Measurements from ENCODE around the gene MOV10L1. TPM values are rescaled to one million over a fixed set of nuclear protein-coding genes. Genes with fewer than 3 reads are reported as not detected.

The MOV10L1 gene
- polyA plus RNA-seq, 3 donors = 0.58 to 1.3 (median 0.78) TPM

GRCh38 chr22:50057278-50058060 is 32.3 kb upstream of the MOV10L1 start:
- no peak for DNase-seq (ENCODE audit: extremely low read depth in 1 of 11, low read depth in 9 of 11, low spot score in 4 of 11)

DNA sequence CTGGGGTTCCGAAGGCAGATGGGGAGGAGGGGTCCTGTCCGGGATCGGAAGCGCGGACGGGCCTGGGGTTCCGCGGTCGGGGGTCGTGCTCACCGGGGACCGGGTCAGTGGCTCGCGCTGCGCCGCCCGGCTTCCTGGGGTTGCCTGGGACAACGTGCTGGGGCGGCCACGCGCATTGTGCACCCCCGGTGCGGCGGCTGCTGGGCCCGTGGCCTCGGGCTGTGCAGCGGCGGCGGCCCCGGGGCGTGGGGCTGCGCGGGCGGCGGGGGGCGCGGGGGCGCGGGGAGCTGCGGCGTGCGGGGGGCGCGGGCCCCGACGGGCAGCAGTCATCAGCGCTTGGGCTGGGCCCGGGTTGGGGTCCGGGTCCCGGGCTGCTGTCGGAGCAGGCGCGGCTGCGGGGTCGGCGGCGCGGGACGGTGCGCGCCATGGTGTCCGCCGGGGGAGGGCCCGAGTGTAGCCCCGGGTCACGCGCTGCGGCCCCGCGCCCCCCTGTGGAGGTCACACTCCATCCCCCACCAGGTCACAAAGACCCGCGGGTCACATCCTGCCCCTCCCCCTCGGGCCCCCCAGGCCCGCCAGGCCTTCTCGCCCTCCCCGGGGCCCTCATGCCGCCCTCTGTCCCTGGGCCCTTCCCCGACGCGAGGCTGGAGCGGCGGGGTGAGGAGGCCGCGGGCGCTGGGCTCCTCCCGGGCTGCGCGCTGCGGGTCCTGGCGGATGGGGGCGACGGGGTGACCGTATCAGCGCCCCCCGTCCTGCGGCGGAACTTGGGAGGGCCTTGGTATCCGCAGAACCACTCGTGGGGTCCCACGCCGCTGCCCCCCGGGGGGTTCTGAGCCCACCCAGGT is 31.5 kb upstream of the MOV10L1 start, which contains the start of gene TTLL8:
Gene TTLL8, minus strand, starts transcription at position 238 of the 845 bp plus-strand sequence.
- no peak for DNase-seq (ENCODE audit: extremely low read depth in 1 of 11, low read depth in 9 of 11, low spot score in 4 of 11)

- DNase-seq (ENCODE audit: extremely low read depth in 1 of 11, low read depth in 9 of 11, low spot score in 4 of 11) = peak in 5 of 11 donors; percentile 32 to 69 (median 43)
Observed at GRCh38 chr22:50058906-50059880, 30.6 kb upstream of the MOV10L1 start.

DNA sequence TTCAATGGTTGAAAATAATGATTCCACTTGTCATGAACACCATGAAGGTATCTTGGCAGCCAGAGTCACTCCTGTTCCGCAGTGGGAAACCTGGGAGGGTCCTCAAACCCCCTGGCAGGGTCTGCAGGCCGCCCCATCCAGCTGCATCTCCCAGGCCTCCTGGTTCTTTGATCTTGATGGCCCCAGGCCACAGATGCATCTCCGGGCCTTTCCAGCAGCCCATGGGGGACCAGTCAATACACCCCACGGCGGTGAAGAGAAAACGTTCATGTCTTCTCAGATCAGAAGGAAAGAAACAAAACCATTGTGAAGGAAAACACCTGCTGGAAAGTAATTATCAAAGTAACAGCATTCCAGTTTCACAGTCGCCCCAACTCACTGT is 29.9 kb upstream of the MOV10L1 start:
- DNase-seq (ENCODE audit: extremely low read depth in 1 of 11, low read depth in 9 of 11, low spot score in 4 of 11) = no peak

- peak in 3 of 11 donors; percentile 41 to 45 (median 42) for DNase-seq (ENCODE audit: extremely low read depth in 1 of 11, low read depth in 9 of 11, low spot score in 4 of 11)
Observed at GRCh38 chr22:50060441-50061140, 29.2 kb upstream of the MOV10L1 start.

- no peak for DNase-seq (ENCODE audit: extremely low read depth in 1 of 11, low read depth in 9 of 11, low spot score in 4 of 11)
Observed at GRCh38 chr22:50061141-50061823, 28.5 kb upstream of the MOV10L1 start.

- no peak for DNase-seq (ENCODE audit: extremely low read depth in 1 of 11, low read depth in 9 of 11, low spot score in 4 of 11)
Observed at GRCh38 chr22:50061824-50062355, 27.9 kb upstream of the MOV10L1 start.

- no peak for DNase-seq (ENCODE audit: extremely low read depth in 1 of 11, low read depth in 9 of 11, low spot score in 4 of 11)
Observed at GRCh38 chr22:50062509-50063135, 27.2 kb upstream of the MOV10L1 start.

GRCh38 chr22:50063589-50064393 is 26.0 kb upstream of the MOV10L1 start:
- DNase-seq (ENCODE audit: extremely low read depth in 1 of 11, low read depth in 9 of 11, low spot score in 4 of 11) = no peak

DNA sequence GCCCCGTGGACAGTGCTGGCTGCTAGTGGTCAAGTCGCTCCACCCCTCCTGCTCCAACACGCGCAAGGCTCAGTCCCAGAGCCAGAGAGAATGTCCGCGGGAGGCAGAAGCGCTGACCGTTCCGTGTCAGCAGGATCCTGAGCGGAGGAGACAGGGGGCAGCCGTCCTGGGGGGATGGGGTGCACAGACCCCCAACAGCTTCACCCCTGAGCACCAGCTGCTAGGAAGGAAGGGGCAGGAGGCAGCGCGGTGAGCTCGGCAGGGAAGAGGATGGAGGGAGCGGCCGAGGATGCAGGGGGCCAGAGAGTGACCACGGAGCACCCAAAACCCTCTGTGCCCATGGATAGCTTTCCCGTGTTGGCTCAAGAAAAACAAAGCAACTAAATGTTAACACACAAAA is 25.4 kb upstream of the MOV10L1 start:
- no peak for DNase-seq (ENCODE audit: extremely low read depth in 1 of 11, low read depth in 9 of 11, low spot score in 4 of 11)

DNA sequence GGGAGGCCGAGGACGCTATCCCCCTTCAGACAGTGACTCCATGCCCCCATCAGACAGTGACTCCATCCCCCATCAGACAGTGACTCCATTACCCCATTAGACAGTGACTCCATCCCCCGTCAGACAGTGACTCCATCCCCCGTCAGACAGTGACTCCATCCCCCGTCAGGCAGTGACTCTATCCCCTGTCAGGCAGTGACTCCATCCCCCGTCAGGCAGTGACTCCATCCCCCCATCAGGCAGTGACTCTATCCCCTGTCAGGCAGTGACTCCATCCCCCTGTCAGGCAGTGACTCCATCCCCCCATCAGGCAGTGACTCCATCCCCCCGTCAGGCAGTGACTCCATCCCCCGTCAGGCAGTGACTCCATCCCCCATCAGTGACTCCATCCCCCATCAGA is 22.6 kb upstream of the MOV10L1 start:
- no peak for DNase-seq (ENCODE audit: extremely low read depth in 1 of 11, low read depth in 9 of 11, low spot score in 4 of 11)

DNA sequence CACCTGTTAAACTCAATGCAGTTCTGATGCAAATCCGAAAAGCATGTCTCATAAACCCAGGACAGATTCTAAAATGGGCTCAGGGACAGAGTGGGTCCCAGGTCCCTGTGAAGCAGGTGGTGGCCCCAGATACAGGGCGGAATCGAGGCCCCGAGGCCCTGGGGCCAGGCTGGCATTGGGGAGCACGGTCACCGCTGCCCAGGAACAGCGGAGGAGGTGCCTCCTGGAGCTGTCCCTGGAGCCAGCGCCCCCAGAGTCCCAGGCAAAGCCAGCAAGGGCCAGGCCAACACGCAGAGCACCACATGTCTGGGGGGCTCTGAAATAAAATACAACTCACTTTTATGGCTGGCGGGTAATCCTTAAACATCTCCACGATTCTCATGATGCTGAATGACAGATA is 21.7 kb upstream of the MOV10L1 start:
- DNase-seq (ENCODE audit: extremely low read depth in 1 of 11, low read depth in 9 of 11, low spot score in 4 of 11) = no peak

GRCh38 chr22:50070366-50070765 is 19.4 kb upstream of the MOV10L1 start:
- no peak for DNase-seq (ENCODE audit: extremely low read depth in 1 of 11, low read depth in 9 of 11, low spot score in 4 of 11)

DNA sequence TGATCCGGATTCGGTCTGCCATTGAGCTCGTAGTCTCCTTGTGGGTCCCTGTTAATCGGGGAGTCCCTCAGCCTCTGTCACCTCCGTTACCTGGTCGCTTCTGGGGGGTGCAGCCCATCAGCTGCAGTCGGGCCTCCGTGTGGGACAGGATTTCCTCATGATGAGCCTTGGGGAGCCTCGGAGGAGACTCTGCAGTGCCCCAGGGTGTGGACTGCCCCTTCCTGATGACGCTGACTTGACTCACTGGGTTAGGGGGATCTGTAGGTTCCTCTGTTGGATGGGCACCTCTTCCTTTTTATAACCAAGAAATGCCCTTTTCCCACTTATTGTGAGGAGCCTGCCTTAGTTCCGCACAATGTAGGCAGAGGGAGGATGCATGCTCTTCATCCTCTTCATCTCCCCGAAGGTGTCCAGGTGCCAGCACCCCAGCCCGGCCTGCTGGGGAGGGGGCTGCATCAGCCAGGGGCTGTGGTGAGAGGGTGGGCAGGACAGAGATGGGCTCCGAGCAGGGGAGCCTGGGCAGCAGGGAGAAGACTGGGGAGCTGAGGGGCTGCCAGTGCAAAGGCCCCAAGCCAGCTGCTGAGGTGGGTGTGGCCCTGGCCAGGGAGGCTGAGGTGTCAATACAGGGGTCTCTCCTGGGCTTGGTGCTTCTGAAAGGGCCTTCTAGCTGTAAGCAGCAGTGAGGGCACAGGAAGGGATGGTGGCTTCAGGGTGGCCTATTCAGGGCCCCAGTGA is 18.2 kb upstream of the MOV10L1 start:
- no peak for DNase-seq (ENCODE audit: extremely low read depth in 1 of 11, low read depth in 9 of 11, low spot score in 4 of 11)

- DNase-seq (ENCODE audit: extremely low read depth in 1 of 11, low read depth in 9 of 11, low spot score in 4 of 11) = no peak
Observed at GRCh38 chr22:50072167-50072555, 17.6 kb upstream of the MOV10L1 start.
